Subcutaneous adipose tissue (tissue), 4 donors: ENCODE measurements around the gene SLC29A4. TPM values are rescaled to one million over a fixed set of nuclear protein-coding genes. Genes with fewer than 3 reads are reported as not detected.

Experiments
- total RNA-seq, 4 donors: library from RNA; depleted of rRNA; stranded (reverse); fragments of >200 nt; gene quantifications; one replicate each; pipeline ENCODE4 v1.1.0, GENCODE V29; 2016
- TF ChIP-seq, protein P1 (sequence below): fragments of 450-650 bp; IDR thresholded peaks from one replicate; pipeline ENCODE4 v1.5.1; 2016; ENCODE audit warnings: low read depth, mild to moderate bottlenecking, control low read depth, antibody characterized with exemption, moderate library complexity

SLC29A4 gene
- total RNA-seq, 4 donors from 2014 or later: 8.6 to 33.5 (median 15.9) TPM

DNA sequence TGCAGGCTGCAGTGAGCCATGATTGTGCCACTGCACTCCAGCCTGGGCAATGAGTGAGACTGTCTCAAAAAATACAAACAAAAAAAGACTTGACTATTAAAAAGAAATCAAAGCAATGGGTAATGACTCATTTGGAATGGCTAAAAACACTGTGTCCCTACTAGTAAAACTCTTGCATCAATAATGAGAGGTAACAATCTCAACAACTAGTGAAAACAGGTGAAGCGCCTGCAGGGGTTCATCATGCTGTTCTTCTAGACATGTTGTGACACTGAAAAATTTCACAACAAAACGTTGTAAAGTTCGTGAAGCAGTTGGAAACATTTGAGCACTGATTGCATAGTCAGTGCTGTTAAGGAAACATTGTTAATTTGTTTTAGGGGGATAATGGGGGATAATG is 26.9 kb upstream of the SLC29A4 start:
- TF ChIP-seq, protein P1, sequence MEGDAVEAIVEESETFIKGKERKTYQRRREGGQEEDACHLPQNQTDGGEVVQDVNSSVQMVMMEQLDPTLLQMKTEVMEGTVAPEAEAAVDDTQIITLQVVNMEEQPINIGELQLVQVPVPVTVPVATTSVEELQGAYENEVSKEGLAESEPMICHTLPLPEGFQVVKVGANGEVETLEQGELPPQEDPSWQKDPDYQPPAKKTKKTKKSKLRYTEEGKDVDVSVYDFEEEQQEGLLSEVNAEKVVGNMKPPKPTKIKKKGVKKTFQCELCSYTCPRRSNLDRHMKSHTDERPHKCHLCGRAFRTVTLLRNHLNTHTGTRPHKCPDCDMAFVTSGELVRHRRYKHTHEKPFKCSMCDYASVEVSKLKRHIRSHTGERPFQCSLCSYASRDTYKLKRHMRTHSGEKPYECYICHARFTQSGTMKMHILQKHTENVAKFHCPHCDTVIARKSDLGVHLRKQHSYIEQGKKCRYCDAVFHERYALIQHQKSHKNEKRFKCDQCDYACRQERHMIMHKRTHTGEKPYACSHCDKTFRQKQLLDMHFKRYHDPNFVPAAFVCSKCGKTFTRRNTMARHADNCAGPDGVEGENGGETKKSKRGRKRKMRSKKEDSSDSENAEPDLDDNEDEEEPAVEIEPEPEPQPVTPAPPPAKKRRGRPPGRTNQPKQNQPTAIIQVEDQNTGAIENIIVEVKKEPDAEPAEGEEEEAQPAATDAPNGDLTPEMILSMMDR: no peak

DNA sequence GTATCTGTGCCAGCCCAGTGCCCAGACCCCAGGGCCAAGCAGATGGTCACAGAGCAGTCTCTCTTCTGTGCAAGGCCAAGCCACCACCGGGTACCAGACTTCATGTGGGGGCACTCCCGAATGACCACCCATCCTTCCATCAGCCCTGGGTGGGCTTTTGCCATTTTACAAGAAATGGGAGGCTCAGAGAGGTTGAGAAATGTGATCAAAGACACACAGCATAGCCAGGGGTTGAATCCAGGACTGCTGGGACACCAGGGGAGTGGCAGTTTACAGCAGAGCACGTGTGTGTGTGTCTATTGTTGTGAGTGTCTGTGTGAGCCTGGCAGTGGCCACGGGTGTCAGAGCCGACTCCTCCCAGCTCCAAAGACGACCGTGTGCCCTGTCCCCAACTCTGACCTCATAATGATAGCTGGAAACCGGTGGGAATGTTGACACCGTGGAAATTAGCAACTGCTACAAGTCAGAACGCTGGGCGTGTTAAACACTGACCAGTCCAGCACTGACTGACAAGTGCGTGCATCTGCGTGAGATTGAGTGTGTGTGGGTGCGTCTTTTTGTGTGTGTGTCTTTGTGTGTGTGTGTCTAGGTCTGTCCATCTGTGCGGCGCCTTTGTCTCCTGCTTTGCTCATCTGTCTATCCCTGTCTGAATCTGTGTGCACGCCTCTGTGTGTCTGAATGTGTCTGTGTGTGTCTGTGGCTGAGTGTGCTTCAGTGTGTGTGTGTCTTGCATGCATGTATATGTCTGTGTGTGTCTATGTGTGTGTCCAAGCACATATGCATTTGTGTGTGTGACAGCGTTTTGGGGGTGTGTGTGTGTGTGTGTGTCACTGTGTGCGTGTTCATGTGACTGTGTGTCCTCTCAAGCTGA is 17.2 kb upstream of the SLC29A4 start:
- TF ChIP-seq, protein P1: no peak

DNA sequence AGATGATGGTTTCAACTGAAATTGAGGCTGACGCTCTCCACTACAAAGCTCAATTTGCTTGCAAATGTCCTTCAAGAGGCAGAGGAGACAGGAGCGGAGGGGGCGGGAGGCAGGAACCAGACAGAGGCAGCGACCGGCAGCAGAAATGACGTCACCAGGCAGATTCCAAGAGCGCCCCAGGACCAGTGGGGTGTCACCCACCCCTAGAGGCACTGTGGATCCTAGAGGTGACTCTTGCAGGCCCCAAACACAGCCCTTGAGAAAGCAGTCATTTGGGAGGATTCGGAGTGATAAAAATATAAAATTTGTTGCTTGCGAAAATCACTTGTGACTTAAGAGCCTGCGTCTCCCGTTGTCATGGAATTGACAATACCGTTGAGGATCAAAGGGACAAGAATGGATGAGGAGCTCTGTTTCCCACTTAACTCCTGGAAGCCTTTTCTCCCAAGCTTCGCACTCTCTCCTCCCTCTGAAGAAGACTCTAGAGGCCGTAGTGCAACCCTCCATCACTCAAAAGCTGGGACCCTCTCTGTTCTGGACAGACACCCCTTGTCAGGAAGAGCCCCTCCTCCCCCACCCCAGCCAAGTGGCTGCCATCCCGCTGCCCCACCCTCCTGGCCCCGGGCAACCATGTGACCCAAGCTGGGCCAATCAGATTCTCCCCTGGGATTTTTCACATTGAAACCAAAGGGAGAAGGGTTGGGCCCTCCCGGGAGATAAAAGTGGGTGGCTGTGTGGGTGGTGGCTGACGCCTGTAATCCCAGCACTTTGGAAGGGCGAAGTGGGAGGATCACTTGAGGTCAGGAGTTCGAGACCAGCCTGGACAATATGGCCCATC is 16.3 kb upstream of the SLC29A4 start:
- TF ChIP-seq, protein P1: no peak

DNA sequence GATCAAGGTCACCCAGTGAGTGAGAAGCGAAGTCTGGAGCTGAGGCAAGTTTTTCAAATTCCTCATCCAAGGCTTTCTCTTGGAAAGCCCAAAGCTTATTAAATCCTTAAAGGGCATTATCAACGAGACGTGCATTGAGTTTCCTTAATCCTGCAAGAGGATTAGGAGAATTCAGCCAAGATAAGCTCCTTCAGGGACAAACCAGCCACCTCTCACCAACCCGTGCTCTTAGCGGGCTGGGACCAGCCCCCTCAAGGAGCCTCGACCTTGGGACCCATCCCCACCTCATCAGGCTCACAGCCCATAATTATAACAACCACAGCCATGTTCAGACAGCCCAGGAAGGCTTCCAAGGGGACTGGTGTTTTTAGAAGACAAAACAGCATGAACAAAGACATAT is 12.0 kb upstream of the SLC29A4 start:
- TF ChIP-seq, protein P1: no peak

DNA sequence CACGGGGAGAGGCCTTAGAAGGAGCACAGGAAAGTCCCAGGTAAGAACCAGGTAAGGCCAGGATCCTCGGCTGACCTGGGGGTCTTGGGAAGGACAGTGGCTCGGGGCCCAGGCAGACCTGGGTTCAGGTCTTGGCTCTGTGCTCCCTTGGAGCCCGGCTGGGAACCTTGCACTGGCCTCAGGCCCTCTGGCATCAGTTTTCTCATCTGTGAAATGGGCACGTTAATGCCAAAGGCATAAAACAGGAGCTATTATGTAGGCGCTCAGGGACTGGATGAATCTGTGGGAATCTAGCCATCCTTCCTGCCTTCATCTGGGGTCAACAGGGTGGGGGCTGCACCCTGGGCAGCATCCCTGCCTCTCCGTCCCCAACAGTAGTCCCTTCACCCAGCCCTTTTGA is 8.3 kb upstream of the SLC29A4 start:
- TF ChIP-seq, protein P1: no peak

DNA sequence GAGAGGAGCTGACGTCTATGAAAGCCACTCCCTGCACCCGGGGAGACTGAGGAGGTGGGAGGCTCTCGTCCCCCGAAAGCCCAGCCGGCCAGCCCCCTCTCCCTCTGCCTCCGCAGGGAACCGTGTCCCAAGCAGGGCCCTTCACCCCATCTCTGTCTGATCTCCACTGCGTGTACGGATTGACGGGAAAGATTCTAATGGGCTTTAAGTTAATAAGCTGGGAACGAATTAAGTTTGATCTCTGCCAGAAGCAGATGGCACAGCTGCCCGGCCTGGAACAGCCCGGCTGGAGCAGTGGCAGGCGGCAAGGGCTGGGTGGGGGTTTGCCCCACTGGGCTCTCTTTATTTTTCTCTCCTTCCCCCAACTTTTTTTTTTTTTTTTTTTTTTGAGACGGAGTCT is 6.1 kb upstream of the SLC29A4 start:
- TF ChIP-seq, protein P1: no peak

DNA sequence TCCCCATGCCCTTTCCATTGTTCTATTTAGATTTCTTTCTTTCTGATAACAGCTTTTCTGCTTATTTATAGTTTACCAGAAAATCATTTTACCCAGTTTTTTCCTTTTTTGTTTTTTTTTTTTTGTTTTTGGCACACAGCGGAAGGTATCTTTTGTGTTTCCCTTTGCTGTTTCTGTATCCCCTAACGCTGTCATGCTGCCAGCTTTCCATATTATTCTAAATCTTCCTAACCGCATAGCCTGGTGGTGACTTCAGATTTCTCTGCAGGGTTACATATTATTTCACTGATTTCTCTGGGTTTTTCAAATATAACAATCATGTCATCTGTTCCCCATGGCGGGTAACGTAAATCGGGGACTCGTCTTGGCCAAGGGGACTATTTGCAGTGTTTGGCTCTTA is 4.0 kb upstream of the SLC29A4 start:
- TF ChIP-seq, protein P1: no peak
